GM10266 (cell line): ENCODE measurements around the gene HOXB1.

Experiments used
- DNase-seq: peaks from one replicate; pipeline ENCODE4 v3.0.0; 2012; ENCODE audit errors: extremely low spot score
- CTCF ChIP-seq: IDR thresholded peaks from 2 replicates; pipeline ENCODE4 v1.5.1; 2012; ENCODE audit warnings: mild to moderate bottlenecking, low read depth; ENCODE audit not compliant: control insufficient read depth, insufficient read depth; ENCODE audit errors: missing control alignments

The HOXB1 gene

DNA sequence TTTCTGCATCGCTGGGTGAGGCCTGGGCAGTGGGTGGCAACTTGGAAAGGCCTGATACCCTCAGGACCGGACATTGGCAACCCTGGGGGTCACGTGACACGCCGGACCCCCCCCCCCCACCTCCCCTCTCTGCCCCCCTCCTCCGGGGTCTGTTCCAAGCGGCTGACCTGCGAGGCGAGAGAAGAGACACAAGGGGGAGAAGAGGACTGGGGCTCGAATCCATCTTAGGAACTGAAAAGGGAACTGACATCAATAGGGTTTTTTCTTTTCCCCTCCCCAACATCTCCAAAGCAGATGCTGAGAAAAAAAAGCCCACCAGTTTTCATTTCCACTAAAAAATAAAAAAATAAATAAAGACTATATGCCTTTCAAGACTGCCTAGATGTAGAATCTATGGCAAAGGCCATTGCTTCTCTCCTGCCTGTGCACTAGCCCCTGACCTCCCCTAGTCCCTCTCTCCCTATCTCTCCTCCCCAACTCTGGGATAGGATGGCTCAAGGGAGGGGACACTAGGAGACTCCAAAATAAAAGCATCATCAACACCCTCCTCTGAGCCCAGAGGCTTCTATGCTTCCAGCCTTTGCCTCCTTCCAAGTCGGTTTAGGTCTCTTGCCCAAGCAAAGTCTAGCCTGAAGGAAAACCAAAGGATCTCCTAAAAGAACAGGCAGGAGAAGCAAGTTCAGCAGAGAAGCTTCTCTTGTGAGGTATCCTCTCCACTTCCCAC, 21.8 kb upstream of the HOXB1 start:
- no peak for TF ChIP-seq CTCF
- no peak for DNase-seq

DNA sequence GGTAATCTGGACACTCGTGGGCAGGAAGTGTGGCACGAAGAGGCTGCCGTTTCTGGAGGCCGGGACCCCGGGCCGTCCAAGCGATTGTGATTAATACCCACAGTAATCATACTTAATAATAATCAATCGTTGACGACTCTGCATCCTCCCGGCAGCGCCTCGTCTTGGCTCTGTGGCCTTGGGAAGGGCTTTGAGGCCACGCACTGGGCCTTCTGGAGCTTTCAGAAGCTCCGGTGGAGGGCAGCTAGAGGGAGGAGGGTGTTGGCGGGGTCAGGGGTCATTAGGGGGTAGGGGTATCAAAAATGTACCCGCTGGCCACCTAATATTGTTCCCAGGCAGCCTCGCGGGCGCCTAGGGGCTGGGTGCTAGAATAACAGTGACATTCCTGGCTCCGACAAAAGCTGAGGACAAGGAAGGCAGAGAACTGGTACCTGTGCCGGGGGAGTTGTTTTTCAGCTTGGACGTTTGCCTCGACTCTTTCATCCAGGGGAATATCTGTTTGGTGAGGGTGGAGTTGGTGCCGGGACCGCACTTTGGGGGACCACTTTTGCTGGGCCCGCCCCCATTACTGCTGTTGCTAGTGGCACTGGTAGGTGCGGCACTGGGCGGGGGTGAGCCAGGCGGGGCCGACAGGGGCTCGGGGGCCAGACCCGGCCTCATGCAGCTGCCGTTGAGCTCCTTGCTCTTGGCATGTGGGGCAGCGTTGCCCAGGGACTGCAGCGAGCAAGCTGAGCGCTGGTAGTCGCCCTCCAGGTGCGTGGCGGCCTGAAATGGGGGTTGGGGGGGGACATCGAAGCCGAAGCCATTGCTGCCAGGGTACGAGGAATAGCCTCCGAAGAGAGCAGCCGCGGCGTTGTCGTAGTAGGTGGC, 21.0 kb upstream of the HOXB1 start:
- no peak for TF ChIP-seq CTCF
- DNase-seq, result no peak

GRCh38 chr17:48551214-48551555, 20.4 kb upstream of the HOXB1 start:
- TF ChIP-seq CTCF, result no peak
- no peak for DNase-seq

- DNase-seq, result no peak
- no peak for TF ChIP-seq CTCF
These were observed 19.8 kb upstream of the HOXB1 start for GRCh38 chr17:48550502-48551213.

DNA sequence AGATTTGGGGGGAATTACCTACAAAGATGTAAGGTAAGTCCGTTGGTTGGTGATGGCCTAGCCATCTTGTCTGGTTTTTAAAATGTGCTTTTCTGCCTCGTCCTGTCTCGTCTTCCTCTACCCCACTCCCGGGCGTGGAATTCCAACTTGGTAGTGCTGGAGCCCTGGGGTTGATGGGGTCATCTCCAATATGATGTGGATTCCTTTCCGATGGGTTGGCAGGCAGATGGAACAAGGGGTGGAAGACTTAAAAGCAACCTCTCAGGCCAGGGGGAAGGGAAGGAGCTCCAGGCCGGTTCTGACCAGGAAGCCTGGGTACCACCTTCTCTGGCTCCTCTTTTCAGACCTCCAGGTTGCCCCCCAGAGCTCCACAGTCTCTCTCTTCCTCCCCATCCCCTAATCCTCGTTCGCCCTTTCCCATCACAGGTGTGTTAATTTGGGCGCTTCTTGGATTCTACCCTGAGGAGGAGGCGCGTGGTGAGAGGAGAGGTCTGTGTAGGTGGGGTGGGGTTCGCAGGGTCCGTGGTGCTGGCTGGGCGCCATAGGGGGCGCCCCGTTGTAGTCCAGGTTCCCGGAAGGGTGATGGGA, 19.2 kb upstream of the HOXB1 start:
- TF ChIP-seq CTCF, result no peak
- no peak for DNase-seq

- DNase-seq, result no peak
- TF ChIP-seq CTCF, result no peak
These were observed 18.4 kb upstream of the HOXB1 start for GRCh38 chr17:48549281-48549630.
